Calu3 (cell line): ENCODE measurements around the gene XYLB. TPM values are rescaled to one million over a fixed set of nuclear protein-coding genes. Genes with fewer than 3 reads are reported as not detected.
A peak's percentile ranks its signal among the peaks of the same experiment; 100 is the strongest.

Experiments used
- BruUV-seq: library from RNA; stranded (reverse); fragments of 400-500 nt; replicated peaks from 2 replicates; lab custom pipeline; 2021; lab: Mats Ljungman, UMichigan
- CTCF ChIA-PET: fragments of 300-600 bp; sonication (Branson Sonifier 250); formaldehyde crosslinking; loops from one replicate; lab custom pipeline; 2022; ENCODE audit warnings: antibody characterized with exemption; lab: Charles Lee
- DNase-seq: peaks from one replicate; pipeline ENCODE4 v3.0.0; 2022
- H3K27ac Mint-ChIP-seq: one replicate; pipeline ENCODE4 v1.8.0; 2022; ENCODE audit warnings: mixed read lengths; ENCODE audit not compliant: unreplicated experiment
- H3K27me3 Mint-ChIP-seq: one replicate; pipeline ENCODE4 v1.8.0; 2022; ENCODE audit warnings: mixed read lengths; ENCODE audit not compliant: unreplicated experiment
- H3K36me3 Mint-ChIP-seq: one replicate; pipeline ENCODE4 v1.8.0; 2022; ENCODE audit warnings: mild to moderate bottlenecking, moderate library complexity, mixed read lengths; ENCODE audit not compliant: insufficient read depth, unreplicated experiment
- H3K4me1 Mint-ChIP-seq: one replicate; pipeline ENCODE4 v1.8.0; 2022; ENCODE audit warnings: mild to moderate bottlenecking, low read depth, mixed read lengths; ENCODE audit not compliant: unreplicated experiment
- H3K4me3 Mint-ChIP-seq: one replicate; pipeline ENCODE4 v1.8.0; 2022; ENCODE audit warnings: mild to moderate bottlenecking, low read depth, moderate library complexity, mixed read lengths; ENCODE audit not compliant: unreplicated experiment
- H3K9me3 Mint-ChIP-seq: one replicate; pipeline ENCODE4 v1.8.0; 2022; ENCODE audit warnings: low read depth, mixed read lengths; ENCODE audit not compliant: unreplicated experiment
- CTCF ChIP-seq: fragments of 200-600 bp; IDR thresholded peaks from one replicate; pipeline ENCODE4 v1.8.0; 2022; ENCODE audit warnings: antibody characterized with exemption; ENCODE audit not compliant: unreplicated experiment
- intact Hi-C: fragments of 100-400 bp; cut with micrococcal nuclease; formaldehyde crosslinking; loops from one replicate; pipeline ENCODE4 v1.10.0; 2022; ENCODE audit not compliant: unreplicated experiment
- total RNA-seq: library from RNA; stranded (reverse); gene quantifications from 2 replicates; pipeline ENCODE4 v1.2.3, GENCODE V29; 2022

XYLB gene
- total RNA-seq, 1 experiment from 2014 or later: 12.2 TPM

DNA sequence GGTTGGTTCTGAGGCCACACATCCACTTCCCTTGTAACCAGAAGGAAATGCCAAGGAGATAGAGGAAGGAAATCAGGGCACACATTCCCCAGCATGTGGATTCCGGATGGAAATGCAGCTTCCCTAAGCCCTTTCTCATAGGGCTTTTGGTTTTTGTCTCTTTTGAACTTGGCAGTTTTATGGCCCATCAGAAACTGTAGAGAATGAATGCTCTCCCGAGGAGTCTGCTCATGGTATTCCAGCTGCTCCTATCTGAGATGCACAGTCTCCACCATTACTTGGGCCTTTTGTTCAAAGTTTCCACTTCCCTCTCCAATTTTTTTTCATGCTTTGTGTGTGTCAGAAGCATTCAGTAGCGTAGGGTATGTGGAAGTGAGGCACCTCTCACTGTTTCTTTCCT lies 21.2 kb downstream of the XYLB start:
- DNase-seq: no peak
- H3K4me3 Mint-ChIP-seq: no peak overlapping the region
- CTCF ChIA-PET: no interaction called here
- no TSS peak for BruUV-seq
- no peaks in the 10 kb centered on the region for H3K9me3 Mint-ChIP-seq
- H3K27me3 Mint-ChIP-seq: no peaks in the 10 kb centered on the region
- no peak for TF ChIP-seq CTCF
- no peak overlapping the region for H3K27ac Mint-ChIP-seq
- no peaks in the 10 kb centered on the region for H3K4me1 Mint-ChIP-seq
- H3K36me3 Mint-ChIP-seq: peaks cover 19% of the 10 kb centered on the region
- intact Hi-C loops: no loop called here

DNA sequence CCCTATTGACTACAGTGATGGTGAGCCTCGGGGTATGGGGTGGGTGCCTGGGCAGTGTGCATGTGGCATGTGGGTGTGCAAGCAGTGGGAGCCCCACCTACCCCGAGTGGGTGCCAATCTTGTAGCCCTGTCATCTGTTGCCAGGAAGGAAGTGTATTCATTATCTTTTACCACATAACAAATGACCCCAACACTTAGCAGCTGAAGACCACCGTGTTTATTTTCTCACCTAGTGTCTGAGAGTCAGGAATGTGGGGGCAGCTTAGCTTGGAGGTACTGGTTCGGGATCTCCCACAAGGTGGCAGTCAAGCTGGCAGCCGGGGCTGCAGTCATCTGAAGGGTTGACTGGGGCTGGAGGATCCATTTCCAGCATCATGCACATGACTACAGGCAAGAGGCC lies 21.7 kb downstream of the XYLB start:
- peak; percentile 7 for DNase-seq
- Mint-ChIP-seq H3K36me3 (peaks cover 19% of the 10 kb centered on the region), H3K4me3 (no peak overlapping the region), H3K4me1 (no peaks in the 10 kb centered on the region), H3K27me3 (no peaks in the 10 kb centered on the region), H3K9me3 (no peaks in the 10 kb centered on the region), H3K27ac (no peak overlapping the region)
- TF ChIP-seq CTCF: no peak
- no TSS peak for BruUV-seq
- intact Hi-C loops: no loop called here
- CTCF ChIA-PET: no interaction called here

DNA sequence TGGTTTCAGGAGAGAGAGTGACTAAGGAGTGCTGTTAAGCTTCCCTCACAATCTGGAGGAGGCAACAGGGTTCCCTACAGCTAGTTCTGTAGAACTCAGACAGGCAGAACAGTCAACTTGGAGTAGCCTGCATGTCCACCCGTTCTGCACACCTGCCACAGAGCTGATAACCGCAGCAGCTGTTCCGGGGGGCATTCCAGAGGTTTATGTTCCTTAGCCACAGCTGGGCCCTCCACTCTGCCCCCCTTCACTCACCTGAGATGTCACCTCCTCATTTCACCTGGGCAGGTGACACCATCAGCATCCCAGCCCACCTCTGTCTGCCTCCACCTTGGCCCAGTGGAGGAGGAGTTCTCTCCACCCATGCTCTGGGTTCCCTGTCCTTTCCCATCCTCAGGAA lies 22.6 kb downstream of the XYLB start:
- Mint-ChIP-seq H3K4me3 (no peak overlapping the region), H3K36me3 (peaks cover 16% of the 10 kb centered on the region), H3K9me3 (no peaks in the 10 kb centered on the region), H3K27ac (no peak overlapping the region), H3K27me3 (no peaks in the 10 kb centered on the region), H3K4me1 (no peaks in the 10 kb centered on the region)
- DNase-seq: no peak
- BruUV-seq: no TSS peak
- CTCF ChIA-PET: no interaction called here
- intact Hi-C loops: no loop called here
- no peak for TF ChIP-seq CTCF

GRCh38 chr3:38370149-38370548 lies 23.6 kb downstream of the XYLB start:
- no TSS peak for BruUV-seq
- Mint-ChIP-seq H3K27ac (no peak overlapping the region), H3K9me3 (no peaks in the 10 kb centered on the region), H3K4me1 (no peaks in the 10 kb centered on the region), H3K4me3 (no peak overlapping the region), H3K27me3 (no peaks in the 10 kb centered on the region), H3K36me3 (peaks cover 14% of the 10 kb centered on the region)
- CTCF ChIA-PET: no interaction called here
- intact Hi-C loops: no loop called here
- no peak for TF ChIP-seq CTCF
- DNase-seq: no peak
